GM12875 (cell line): ENCODE data around the gene KIFC3.

Experiments used
- H3K4me3 ChIP-seq: one replicate; pipeline ENCODE4 v1.5.1; 2011; ENCODE audit warnings: low read depth, low read length, control low read depth
- TF ChIP-seq, protein P1 (sequence below): IDR thresholded peaks from 2 replicates; pipeline ENCODE4 v1.5.1; 2011; ENCODE audit warnings: low read depth, mild to moderate bottlenecking, control low read depth, inconsistent platforms, low read length, moderate library complexity, borderline replicate concordance; ENCODE audit not compliant: insufficient read depth

Gene KIFC3

DNA sequence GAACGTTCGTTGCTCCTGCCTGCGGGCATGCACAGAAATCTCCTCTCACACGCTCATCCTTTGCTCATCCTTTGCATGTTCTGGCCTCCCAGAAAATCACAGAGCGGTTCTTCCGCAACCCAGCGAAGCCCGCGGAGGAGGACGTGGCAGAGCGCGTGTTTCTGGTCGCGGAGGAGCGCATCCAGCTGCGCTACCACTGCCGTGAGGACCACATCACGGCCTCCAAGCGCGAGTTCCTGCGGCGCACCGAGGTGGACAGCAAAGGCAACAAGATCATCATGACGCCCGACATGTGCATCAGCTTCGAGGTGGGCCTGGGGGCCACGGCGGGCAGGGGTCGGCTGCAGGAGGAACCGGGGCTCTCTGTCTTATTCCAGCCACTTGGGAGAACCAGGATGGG is 76.3 kb downstream of the KIFC3 start:
- H3K4me3 ChIP-seq, result no peak overlapping the region
- TF ChIP-seq, protein P1, sequence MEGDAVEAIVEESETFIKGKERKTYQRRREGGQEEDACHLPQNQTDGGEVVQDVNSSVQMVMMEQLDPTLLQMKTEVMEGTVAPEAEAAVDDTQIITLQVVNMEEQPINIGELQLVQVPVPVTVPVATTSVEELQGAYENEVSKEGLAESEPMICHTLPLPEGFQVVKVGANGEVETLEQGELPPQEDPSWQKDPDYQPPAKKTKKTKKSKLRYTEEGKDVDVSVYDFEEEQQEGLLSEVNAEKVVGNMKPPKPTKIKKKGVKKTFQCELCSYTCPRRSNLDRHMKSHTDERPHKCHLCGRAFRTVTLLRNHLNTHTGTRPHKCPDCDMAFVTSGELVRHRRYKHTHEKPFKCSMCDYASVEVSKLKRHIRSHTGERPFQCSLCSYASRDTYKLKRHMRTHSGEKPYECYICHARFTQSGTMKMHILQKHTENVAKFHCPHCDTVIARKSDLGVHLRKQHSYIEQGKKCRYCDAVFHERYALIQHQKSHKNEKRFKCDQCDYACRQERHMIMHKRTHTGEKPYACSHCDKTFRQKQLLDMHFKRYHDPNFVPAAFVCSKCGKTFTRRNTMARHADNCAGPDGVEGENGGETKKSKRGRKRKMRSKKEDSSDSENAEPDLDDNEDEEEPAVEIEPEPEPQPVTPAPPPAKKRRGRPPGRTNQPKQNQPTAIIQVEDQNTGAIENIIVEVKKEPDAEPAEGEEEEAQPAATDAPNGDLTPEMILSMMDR, result no peak

DNA sequence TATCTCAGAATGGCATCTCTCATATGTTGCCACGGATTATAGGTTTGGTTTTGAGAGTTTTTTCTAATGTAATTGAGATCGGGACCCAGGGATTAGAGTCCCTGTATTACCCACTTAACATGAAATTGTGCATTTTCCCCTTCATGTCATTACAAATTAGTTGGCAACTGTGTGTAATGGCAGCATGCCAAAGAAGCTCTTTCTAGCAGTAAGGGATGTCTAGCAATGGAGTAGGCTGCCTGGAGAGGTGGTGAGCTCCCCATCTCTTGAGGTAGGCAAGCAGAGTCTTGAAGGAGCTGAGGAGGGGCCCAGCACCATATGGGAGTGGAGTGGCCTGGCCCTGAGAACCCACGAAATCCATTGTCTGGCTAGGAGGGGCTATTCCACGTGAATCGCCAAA is 76.7 kb downstream of the KIFC3 start:
- H3K4me3 ChIP-seq, result no peak overlapping the region
- TF ChIP-seq, protein P1, result no peak

DNA sequence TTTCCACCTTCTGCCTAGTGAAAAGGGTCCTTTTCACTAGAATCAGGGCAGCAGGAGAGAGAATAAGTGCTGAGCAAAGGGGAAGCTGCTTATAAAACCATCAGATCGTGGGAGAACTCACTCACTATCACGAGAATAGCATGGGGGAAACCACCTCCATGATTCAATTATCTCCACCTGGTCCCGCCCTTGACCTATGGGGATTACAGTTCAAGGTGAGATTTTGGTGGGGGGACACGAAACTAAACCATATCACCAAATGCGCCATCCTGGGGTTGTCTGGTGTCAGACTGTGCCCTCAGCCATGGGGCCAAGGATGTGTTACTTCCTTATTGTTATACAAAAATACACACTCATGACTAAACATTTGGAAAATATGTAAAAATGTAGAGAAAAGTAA is 77.1 kb downstream of the KIFC3 start:
- H3K4me3 ChIP-seq, result no peak overlapping the region
- TF ChIP-seq, protein P1, result no peak

DNA sequence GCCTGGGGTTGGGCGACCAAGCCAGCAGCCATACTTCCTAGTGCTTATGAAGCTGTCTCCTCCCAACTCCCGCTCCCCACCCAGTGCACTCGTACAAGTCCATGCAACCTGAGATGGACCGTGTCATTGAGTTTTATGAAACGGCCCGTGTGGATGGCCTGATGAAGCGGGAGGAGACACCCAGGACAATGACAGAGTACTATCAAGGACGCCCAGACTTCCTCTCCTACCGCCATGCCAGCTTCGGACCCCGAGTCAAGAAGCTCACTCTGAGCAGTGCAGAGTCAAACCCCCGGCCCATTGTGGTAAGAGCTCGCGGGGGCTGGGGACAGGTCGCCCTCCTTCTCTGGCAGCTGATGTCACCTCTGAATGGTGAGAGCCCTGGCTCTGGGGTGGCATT is 77.8 kb downstream of the KIFC3 start:
- TF ChIP-seq, protein P1, result no peak
- no peak overlapping the region for H3K4me3 ChIP-seq

DNA sequence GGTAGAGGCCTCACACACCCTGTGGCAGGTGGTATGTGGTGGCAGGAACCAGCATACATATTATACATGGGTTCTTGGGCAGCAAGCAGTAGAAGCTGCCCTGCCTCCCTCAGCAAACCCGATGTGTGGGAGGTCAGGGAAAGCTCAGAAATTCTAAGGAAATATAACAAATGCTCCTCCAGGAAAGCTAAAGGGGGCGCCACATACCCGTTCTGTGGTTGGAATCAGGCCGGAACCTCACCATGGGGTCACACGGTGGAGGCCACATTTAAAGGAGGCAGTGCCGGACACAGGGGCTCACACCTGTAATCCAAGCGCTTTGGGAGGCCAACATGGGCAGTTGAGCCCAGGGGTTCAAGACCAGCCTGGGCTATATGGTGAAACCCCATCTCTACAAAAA is 79.1 kb downstream of the KIFC3 start:
- H3K4me3 ChIP-seq, result no peak overlapping the region
- TF ChIP-seq, protein P1, result no peak

DNA sequence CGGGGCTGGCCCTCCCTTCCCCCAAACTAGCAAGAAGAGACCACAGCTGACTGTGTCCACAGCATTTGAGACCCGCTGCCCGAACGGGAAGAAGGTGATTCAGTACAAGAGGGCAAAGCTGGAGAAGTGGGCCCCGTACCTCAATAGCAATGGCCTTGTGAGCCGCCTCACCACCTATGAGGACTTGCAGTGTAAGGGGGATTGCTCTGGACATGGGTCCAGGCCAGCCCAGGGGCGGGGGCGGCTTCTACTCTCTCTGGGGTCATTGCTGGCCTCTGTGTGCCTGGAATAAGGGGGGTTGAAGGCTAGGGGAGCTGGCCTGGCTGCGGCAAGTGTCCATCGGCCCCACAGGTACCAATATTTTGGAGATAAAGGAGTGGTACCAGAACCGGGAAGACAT is 79.6 kb downstream of the KIFC3 start:
- TF ChIP-seq, protein P1, result no peak
- no peak overlapping the region for H3K4me3 ChIP-seq

DNA sequence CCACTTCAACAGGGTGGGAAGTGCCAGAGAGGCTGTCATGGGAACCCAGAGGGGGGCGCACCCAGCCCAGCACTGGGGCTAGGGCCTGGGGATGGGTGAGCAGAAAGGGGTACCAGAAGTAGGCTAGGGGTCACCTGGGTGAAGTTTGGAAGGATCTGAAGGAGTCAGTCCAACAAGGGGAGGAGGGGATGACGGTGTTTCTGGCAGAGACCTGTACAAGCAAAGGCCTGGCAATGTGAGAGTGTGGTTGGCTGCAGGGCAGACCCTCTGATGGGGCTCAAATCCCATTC is 80.1 kb downstream of the KIFC3 start:
- H3K4me3 ChIP-seq, result no peak overlapping the region
- TF ChIP-seq, protein P1, result no peak
